ENCODE results near the gene CRYBG1. TPM values are rescaled to one million over a fixed set of nuclear protein-coding genes. Genes with fewer than 3 reads are reported as not detected.

CRYBG1 gene
- total RNA-seq, 1 experiment from 2014 or later, result 5.7 TPM

- H3K14ac ChIP-seq (ENCODE audit: insufficient read depth, low read length), result no peak overlapping the region
- H3K79me1 ChIP-seq (ENCODE audit: insufficient read depth, low read depth, low read length, poor library complexity, severe bottlenecking), result no peaks in the 10 kb centered on the region
- peaks cover 0 to 2% (median 0%) of the 10 kb centered on the region in 3 experiments; a peak in 1 of 7 replicates for H3K36me3 Mint-ChIP-seq (ENCODE audit: insufficient read depth in 1 of 3, low read depth in 3 of 3)
- no peak overlapping the region for H3T11ph ChIP-seq (ENCODE audit: low read length)
- no peak overlapping the region for H2AK5ac ChIP-seq (ENCODE audit: insufficient read length, low read length)
- peaks cover 20 to 25% of the 10 kb centered on the region in 2 experiments for H3K4me1 Mint-ChIP-seq
- H3K4me3 Mint-ChIP-seq, result no peak overlapping the region
- H3K4ac ChIP-seq (ENCODE audit: low read depth, low read length), result no peak overlapping the region
- H2BK12ac ChIP-seq (ENCODE audit: insufficient read length, low read depth, low read length), result no peak overlapping the region
- no peaks in the 10 kb centered on the region for H4K20me1 ChIP-seq (ENCODE audit: control insufficient read depth, insufficient read depth, insufficient read length)
- no peak overlapping the region for H4K91ac ChIP-seq (ENCODE audit: insufficient read length, low read depth, low read length)
- H3K27ac Mint-ChIP-seq, result no peak overlapping the region
- no peak overlapping the region for H4K8ac ChIP-seq (replicated peaks; ENCODE audit: insufficient read length, low read depth, low read length)
- H4K5ac ChIP-seq (ENCODE audit: insufficient read length, low read depth, low read length), result no peak overlapping the region
- H3K79me2 ChIP-seq (ENCODE audit: insufficient read depth, low read length), result no peaks in the 10 kb centered on the region
- H3K9me3 ChIP-seq (ENCODE audit: control insufficient read depth, low read depth, low read length), result no peaks in the 10 kb centered on the region
- H3K23ac ChIP-seq (ENCODE audit: insufficient read length, low read depth, low read length), result no peak overlapping the region
- no peak overlapping the region for H3K18ac ChIP-seq (ENCODE audit: insufficient read length, low read depth, low read length)
- H2AFZ ChIP-seq (ENCODE audit: low read length), result no peak overlapping the region
- no CpG with 5 or more reads among the region's 1 CpG for WGBS (ENCODE audit: extremely low coverage, insufficient read length, low lambda C conversion rate)
- H3K27me3 Mint-ChIP-seq (ENCODE audit: low read depth), result peaks cover 9% of the 10 kb centered on the region
- H3K9me3 Mint-ChIP-seq, result peaks cover 2 to 3% of the 10 kb centered on the region in 2 experiments; a peak in 2 of 5 replicates
- H3K4me1 ChIP-seq (ENCODE audit: insufficient read depth, low read length), result peaks cover 2% of the 10 kb centered on the region; the same call in 1 of the 2 replicates
- peaks cover 4% of the 10 kb centered on the region; the same call in 1 of the 2 replicates for H3K27me3 ChIP-seq (ENCODE audit: insufficient read depth, low read length)
- no peak overlapping the region for H3K56ac ChIP-seq (ENCODE audit: insufficient read length, low read depth, low read length)
- H2BK120ac ChIP-seq (ENCODE audit: low read depth, low read length, poor library complexity, severe bottlenecking), result no peak overlapping the region
- no peaks in the 10 kb centered on the region for H3K23me2 ChIP-seq (ENCODE audit: insufficient read length, low read depth, low read length, poor library complexity, severe bottlenecking)
- no peak overlapping the region for H3K9ac ChIP-seq (ENCODE audit: extremely low read depth, insufficient read length, low read length)
- no peak for DNase-seq
- no peak overlapping the region for H2BK5ac ChIP-seq (ENCODE audit: insufficient read length, low read length)
- no peak overlapping the region for H2BK20ac ChIP-seq (ENCODE audit: low read depth, low read length, poor library complexity, severe bottlenecking)
- no peak overlapping the region for H3K27ac ChIP-seq (ENCODE audit: insufficient read length, low read depth, low read length)
- H2BK15ac ChIP-seq (ENCODE audit: low read depth, low read length), result no peak overlapping the region
- H3K4me2 ChIP-seq (ENCODE audit: insufficient read depth, insufficient read length, low read length), result no peak overlapping the region
- TF ChIP-seq, protein P1, sequence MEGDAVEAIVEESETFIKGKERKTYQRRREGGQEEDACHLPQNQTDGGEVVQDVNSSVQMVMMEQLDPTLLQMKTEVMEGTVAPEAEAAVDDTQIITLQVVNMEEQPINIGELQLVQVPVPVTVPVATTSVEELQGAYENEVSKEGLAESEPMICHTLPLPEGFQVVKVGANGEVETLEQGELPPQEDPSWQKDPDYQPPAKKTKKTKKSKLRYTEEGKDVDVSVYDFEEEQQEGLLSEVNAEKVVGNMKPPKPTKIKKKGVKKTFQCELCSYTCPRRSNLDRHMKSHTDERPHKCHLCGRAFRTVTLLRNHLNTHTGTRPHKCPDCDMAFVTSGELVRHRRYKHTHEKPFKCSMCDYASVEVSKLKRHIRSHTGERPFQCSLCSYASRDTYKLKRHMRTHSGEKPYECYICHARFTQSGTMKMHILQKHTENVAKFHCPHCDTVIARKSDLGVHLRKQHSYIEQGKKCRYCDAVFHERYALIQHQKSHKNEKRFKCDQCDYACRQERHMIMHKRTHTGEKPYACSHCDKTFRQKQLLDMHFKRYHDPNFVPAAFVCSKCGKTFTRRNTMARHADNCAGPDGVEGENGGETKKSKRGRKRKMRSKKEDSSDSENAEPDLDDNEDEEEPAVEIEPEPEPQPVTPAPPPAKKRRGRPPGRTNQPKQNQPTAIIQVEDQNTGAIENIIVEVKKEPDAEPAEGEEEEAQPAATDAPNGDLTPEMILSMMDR (conservative IDR thresholded peaks at IDR 0.05), result no peak
These were observed 125.7 kb downstream of the CRYBG1 start for GRCh38 chr6:106486236-106486635.
